Osteocyte (in vitro differentiated cells): ENCODE measurements around the gene IGF1R. TPM values are rescaled to one million over a fixed set of nuclear protein-coding genes. Genes with fewer than 3 reads are reported as not detected.
A peak's percentile ranks its signal among the peaks of the same experiment; 100 is the strongest.

Source experiments
- DNase-seq: peaks from one replicate; pipeline ENCODE4 v3.0.0; 2021; ENCODE audit warnings: mixed read lengths; ENCODE audit not compliant: unreplicated experiment; ENCODE audit errors: extremely low spot score
- H3K27ac Mint-ChIP-seq: one replicate; pipeline ENCODE4 v1.8.0; 2021; ENCODE audit warnings: mild to moderate bottlenecking, mixed read lengths; ENCODE audit not compliant: unreplicated experiment
- H3K27me3 Mint-ChIP-seq: one replicate; pipeline ENCODE4 v1.8.0; 2021; ENCODE audit warnings: mixed read lengths; ENCODE audit not compliant: unreplicated experiment
- H3K36me3 Mint-ChIP-seq: one replicate; pipeline ENCODE4 v1.8.0; 2021; ENCODE audit warnings: mixed read lengths; ENCODE audit not compliant: unreplicated experiment
- H3K4me1 Mint-ChIP-seq: one replicate; pipeline ENCODE4 v1.8.0; 2021; ENCODE audit warnings: mixed read lengths; ENCODE audit not compliant: unreplicated experiment
- H3K4me3 Mint-ChIP-seq: one replicate; pipeline ENCODE4 v1.8.0; 2021; ENCODE audit warnings: mild to moderate bottlenecking, moderate library complexity, mixed read lengths; ENCODE audit not compliant: unreplicated experiment
- H3K9me3 Mint-ChIP-seq: one replicate; pipeline ENCODE4 v1.8.0; 2021; ENCODE audit warnings: mixed read lengths; ENCODE audit not compliant: unreplicated experiment
- total RNA-seq: library from RNA; stranded (reverse); gene quantifications from 2 replicates; pipeline ENCODE4 v1.2.1, GENCODE V29; 2021
- TF ChIP-seq, protein P1 (sequence below): fragments of 200-600 bp; sonication (generic); IDR thresholded peaks from 2 replicates; pipeline ENCODE4 v1.5.0; 2021; ENCODE audit warnings: antibody characterized with exemption, mild to moderate bottlenecking, moderate library complexity

Gene IGF1R
- total RNA-seq, 1 donor from 2014 or later, result 174 TPM

DNA sequence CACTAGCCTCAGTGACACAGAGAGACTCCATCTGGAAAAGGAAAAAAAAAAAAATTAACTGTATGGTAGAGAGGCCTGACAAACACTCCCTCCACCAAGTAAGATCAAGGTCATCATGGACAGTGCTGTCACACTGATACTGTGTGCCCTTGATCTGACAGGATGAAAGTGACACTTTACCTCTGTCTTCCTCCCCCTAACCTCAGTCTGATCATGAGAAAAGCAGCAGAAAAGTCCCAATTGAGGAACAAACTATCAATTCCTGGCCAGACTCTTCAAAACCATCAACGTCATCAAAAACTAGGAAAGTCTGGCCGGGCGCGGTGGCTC lies 332.5 kb downstream of the IGF1R start:
- no peaks in the 10 kb centered on the region for H3K36me3 Mint-ChIP-seq
- peaks cover under 1% of the 10 kb centered on the region for H3K9me3 Mint-ChIP-seq
- no peaks in the 10 kb centered on the region for H3K27me3 Mint-ChIP-seq
- no peak overlapping the region for H3K27ac Mint-ChIP-seq
- H3K4me3 Mint-ChIP-seq, result no peak overlapping the region
- H3K4me1 Mint-ChIP-seq, result peaks cover 16% of the 10 kb centered on the region
- DNase-seq, result no peak
- TF ChIP-seq, protein P1, sequence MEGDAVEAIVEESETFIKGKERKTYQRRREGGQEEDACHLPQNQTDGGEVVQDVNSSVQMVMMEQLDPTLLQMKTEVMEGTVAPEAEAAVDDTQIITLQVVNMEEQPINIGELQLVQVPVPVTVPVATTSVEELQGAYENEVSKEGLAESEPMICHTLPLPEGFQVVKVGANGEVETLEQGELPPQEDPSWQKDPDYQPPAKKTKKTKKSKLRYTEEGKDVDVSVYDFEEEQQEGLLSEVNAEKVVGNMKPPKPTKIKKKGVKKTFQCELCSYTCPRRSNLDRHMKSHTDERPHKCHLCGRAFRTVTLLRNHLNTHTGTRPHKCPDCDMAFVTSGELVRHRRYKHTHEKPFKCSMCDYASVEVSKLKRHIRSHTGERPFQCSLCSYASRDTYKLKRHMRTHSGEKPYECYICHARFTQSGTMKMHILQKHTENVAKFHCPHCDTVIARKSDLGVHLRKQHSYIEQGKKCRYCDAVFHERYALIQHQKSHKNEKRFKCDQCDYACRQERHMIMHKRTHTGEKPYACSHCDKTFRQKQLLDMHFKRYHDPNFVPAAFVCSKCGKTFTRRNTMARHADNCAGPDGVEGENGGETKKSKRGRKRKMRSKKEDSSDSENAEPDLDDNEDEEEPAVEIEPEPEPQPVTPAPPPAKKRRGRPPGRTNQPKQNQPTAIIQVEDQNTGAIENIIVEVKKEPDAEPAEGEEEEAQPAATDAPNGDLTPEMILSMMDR, result no peak

DNA sequence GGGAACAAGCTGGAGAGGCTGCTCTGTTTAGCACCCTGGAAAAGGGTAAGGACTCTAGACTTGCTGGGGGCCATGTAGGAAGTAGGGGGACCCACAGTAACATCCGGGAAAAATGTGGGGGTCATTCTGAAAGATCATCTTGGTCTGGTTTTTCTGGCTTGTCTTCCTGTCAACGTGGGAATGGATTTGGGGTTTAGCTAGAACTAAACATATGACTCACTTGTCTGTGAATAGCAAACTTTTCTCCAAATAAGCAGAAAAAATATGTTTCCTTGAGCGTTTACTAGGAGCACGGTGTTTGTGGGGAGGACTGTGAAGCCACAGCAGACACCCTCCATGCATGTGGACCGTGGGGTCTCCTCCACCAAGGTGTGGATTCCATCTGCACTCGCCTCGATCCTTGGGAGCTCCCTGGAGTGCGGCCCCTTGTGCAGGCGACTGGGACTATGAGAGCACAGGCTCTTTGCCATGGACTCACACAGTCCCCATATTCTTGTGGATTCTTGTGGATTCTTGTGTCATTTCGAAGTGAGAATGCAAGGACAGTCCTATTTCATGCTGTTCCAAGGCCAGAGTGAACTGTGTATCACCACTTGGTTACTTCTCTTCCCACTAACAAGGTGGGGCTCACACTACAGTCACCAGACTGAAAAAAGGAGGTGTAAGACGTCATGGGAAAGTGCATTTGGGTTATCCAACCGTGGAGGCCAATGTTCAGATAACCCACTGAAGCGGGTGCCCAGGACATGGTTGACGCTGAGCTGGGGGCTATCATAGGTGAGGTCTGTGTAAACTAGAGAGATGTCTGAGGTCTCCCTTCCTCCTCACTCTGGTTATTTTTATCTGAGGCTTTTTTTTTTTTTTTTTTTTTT lies 333.7 kb downstream of the IGF1R start:
- DNase-seq, result no peak
- no peak overlapping the region for H3K27ac Mint-ChIP-seq
- TF ChIP-seq, protein P1, result no peak
- H3K9me3 Mint-ChIP-seq, result peaks cover 8% of the 10 kb centered on the region
- H3K4me3 Mint-ChIP-seq, result no peak overlapping the region
- peaks cover 16% of the 10 kb centered on the region for H3K4me1 Mint-ChIP-seq
- no peaks in the 10 kb centered on the region for H3K36me3 Mint-ChIP-seq
- H3K27me3 Mint-ChIP-seq, result no peaks in the 10 kb centered on the region

DNA sequence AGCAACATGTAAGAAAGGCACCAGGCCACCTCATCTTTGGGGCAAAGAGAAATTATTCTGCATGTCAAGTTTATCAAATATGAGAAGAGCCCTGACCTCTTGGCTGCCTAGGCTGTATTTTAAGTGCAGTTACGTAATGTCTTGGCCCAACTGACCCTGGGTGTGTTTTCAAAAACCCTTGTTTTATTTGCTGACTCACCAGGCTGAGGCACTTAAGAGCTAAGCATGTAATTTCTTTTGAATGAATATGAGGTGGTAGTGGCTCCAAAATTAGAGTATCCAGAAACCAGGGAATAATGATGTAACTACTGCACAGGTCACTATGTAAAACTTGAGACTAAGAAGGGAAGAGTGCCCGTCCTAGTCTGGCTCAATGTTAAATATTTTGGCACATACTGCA lies 335.0 kb downstream of the IGF1R start:
- TF ChIP-seq, protein P1, result no peak
- H3K27ac Mint-ChIP-seq, result peak overlapping the region; percentile 28
- H3K4me1 Mint-ChIP-seq, result peaks cover 16% of the 10 kb centered on the region
- H3K27me3 Mint-ChIP-seq, result peaks cover under 1% of the 10 kb centered on the region
- H3K4me3 Mint-ChIP-seq, result no peak overlapping the region
- DNase-seq, result no peak
- no peaks in the 10 kb centered on the region for H3K36me3 Mint-ChIP-seq
- H3K9me3 Mint-ChIP-seq, result peaks cover 8% of the 10 kb centered on the region

DNA sequence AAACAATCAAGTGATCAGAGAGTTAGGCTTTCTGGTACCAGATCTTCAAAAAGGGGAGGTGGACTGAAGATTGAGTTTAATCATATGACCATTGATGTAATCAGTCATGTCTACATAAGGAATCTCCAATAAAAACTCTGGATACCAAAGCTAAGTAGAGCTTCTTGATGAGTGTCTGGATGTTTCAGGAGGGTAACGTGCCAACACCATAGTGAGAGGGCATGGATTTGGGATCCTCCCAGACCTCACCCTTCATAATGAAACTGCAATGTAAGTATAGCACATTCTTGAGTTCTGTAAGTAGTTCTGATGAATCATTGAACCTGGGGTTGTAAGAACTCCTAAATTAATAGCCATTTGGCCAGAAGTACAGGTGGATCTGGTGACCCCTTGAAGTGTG lies 337.9 kb downstream of the IGF1R start:
- Mint-ChIP-seq H3K36me3 (no peaks in the 10 kb centered on the region), H3K27me3 (peaks cover 27% of the 10 kb centered on the region), H3K4me1 (peaks cover 16% of the 10 kb centered on the region), H3K27ac (no peak overlapping the region), H3K4me3 (no peak overlapping the region), H3K9me3 (peaks cover 18% of the 10 kb centered on the region)
- TF ChIP-seq, protein P1, result no peak
- DNase-seq, result no peak

DNA sequence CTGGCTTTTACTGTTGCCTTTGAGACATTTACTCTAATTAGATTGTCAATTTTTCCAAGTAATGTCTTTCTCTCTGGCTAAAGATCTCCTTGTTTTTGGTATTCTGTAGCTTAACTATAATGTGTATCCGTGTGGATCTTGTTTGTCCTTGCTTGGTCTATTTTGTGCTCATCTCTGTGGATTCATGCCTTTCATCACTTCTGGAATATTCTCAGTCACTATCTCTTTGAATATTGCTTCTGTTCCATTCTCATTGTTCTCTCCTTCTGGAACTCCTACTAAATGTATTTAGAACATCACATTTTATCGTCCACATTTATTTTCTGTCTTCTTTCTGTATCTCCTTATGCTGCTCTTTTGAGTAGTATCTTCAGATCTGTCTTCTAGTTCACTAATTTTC lies 346.6 kb downstream of the IGF1R start:
- Mint-ChIP-seq H3K4me1 (no peaks in the 10 kb centered on the region), H3K36me3 (peaks cover 5% of the 10 kb centered on the region), H3K27ac (no peak overlapping the region), H3K4me3 (no peak overlapping the region), H3K9me3 (peaks cover 18% of the 10 kb centered on the region), H3K27me3 (peaks cover 39% of the 10 kb centered on the region)
- TF ChIP-seq, protein P1, result no peak
- DNase-seq, result no peak
